DND-41 (cell line): ENCODE measurements around the gene PRKCB.
"Not testable (repeated sequence)": the region's sequence is repeated elsewhere in the genome, so short reads cannot be mapped to it uniquely, and the experiment has no call there.

Experiments
- ATAC-seq: fragments of 200-7000 bp; cut with Tn5 transposase; 3 replicates; pipeline ENCODE4 v1.9.1; 2021; ENCODE audit warnings: low read depth; ENCODE audit not compliant: insufficient read depth
- DNase-seq: peaks from one replicate; pipeline ENCODE4 v3.0.0-alpha.2; 2020
- H2AFZ ChIP-seq: 2 replicates; pipeline ENCODE4 v1.6.0; 2012; ENCODE audit warnings: low read depth, low read length
- H3K27ac ChIP-seq: 2 replicates; pipeline ENCODE4 v1.5.1; 2012; ENCODE audit warnings: low read length, inconsistent platforms
- H3K27me3 ChIP-seq: fragments of 200-600 bp; sonication (generic); 2 replicates; pipeline ENCODE4 v1.6.0; 2012; ENCODE audit warnings: low read length, mild to moderate bottlenecking, inconsistent platforms; ENCODE audit not compliant: insufficient read depth, poor library complexity
- H3K36me3 ChIP-seq: 2 replicates; pipeline ENCODE4 v1.5.1; 2012; ENCODE audit warnings: low read length, inconsistent platforms; ENCODE audit not compliant: insufficient read depth
- H3K4me1 ChIP-seq: 2 replicates; pipeline ENCODE4 v1.5.1; 2012; ENCODE audit warnings: mild to moderate bottlenecking, low read length; ENCODE audit not compliant: insufficient read depth
- H3K4me2 ChIP-seq: 2 replicates; pipeline ENCODE4 v1.6.0; 2012; ENCODE audit warnings: mild to moderate bottlenecking, moderate library complexity, low read length, inconsistent platforms; ENCODE audit not compliant: insufficient read depth
- H3K4me3 ChIP-seq, 2 experiments: fragments of 200-600 bp in 1 of 2; shearing (Covaris generic) in 1 of 2; 2 replicates each; pipeline ENCODE4 v1.5.1; 2012 to 2016; ENCODE audit warnings: inconsistent platforms in 2 of 2, low read length in 2 of 2, mild to moderate bottlenecking in 2 of 2, low read depth in 1 of 2, moderate library complexity in 1 of 2
- H3K79me2 ChIP-seq: 2 replicates; pipeline ENCODE4 v1.6.0; 2012; ENCODE audit warnings: low read length, inconsistent platforms; ENCODE audit not compliant: insufficient read depth
- H3K9ac ChIP-seq: 2 replicates; pipeline ENCODE4 v1.6.0; 2012; ENCODE audit warnings: low read depth, mild to moderate bottlenecking, inconsistent platforms, low read length, moderate library complexity
- H3K9me3 ChIP-seq: 2 replicates; pipeline ENCODE4 v1.5.1; 2012; ENCODE audit warnings: low read length, moderate library complexity, mild to moderate bottlenecking, inconsistent platforms; ENCODE audit not compliant: insufficient read depth, severe bottlenecking
- H4K20me1 ChIP-seq: 2 replicates; pipeline ENCODE4 v1.6.0; 2012; ENCODE audit warnings: low read length; ENCODE audit not compliant: insufficient read depth
- EZH2 ChIP-seq: IDR thresholded peaks from 3 replicates; pipeline ENCODE4 v1.6.1; 2012; ENCODE audit warnings: borderline replicate concordance, low read depth, mild to moderate bottlenecking, moderate library complexity, low read length, inconsistent platforms; ENCODE audit not compliant: severe bottlenecking
- TF ChIP-seq, protein P1 (sequence below): IDR thresholded peaks from 2 replicates; pipeline ENCODE4 v1.5.1; 2012; ENCODE audit warnings: borderline replicate concordance, low read length, moderate library complexity, mild to moderate bottlenecking; ENCODE audit not compliant: poor library complexity, severe bottlenecking; ENCODE audit errors: extremely low read depth

Gene PRKCB

DNA sequence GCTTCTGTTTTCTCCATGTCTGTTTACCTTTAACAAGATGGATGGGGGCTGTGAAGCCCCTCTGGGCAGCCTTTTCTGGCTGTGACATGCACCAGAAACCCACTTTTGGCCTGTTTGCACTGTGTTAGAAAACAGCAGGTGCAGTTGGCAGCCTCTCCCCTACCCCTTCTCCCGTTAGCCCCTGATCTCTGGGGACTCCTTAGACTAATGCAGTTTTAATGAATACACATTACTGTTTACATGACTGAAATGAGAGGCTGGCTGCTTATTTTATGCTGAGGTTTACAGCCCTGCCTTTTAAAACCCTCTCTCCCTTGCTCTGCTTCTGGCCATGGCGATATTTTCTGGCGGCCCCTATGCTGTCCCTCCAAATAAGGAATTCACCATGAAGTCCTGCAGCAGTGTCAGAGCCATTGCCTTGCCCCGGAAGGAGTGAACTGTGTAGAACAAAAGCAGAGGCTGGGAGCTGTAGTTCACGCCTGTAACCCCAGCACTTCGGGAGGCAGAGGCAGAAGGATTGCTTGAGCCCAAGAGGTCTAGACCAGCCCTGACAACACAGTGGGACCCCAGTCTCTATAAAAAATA lies 79.3 kb downstream of the PRKCB start:
- peaks cover 42% of the 10 kb centered on the region for H3K79me2 ChIP-seq
- ATAC-seq: peak; percentile 84
- H3K4me3 ChIP-seq: no peak overlapping the region
- H4K20me1 ChIP-seq: no peaks in the 10 kb centered on the region
- H3K9me3 ChIP-seq: no peaks in the 10 kb centered on the region
- H3K4me2 ChIP-seq: peak overlapping the region; percentile 30; the same call in 1 of the 2 replicates
- no peaks in the 10 kb centered on the region for H3K27me3 ChIP-seq
- peaks cover 28% of the 10 kb centered on the region for H3K4me1 ChIP-seq
- H3K27ac ChIP-seq: peak overlapping the region; percentile 77
- H3K36me3 ChIP-seq: no peaks in the 10 kb centered on the region
- H2AFZ ChIP-seq: no peak overlapping the region
- peak overlapping the region; percentile 25 for H3K9ac ChIP-seq
- TF ChIP-seq, protein P1, sequence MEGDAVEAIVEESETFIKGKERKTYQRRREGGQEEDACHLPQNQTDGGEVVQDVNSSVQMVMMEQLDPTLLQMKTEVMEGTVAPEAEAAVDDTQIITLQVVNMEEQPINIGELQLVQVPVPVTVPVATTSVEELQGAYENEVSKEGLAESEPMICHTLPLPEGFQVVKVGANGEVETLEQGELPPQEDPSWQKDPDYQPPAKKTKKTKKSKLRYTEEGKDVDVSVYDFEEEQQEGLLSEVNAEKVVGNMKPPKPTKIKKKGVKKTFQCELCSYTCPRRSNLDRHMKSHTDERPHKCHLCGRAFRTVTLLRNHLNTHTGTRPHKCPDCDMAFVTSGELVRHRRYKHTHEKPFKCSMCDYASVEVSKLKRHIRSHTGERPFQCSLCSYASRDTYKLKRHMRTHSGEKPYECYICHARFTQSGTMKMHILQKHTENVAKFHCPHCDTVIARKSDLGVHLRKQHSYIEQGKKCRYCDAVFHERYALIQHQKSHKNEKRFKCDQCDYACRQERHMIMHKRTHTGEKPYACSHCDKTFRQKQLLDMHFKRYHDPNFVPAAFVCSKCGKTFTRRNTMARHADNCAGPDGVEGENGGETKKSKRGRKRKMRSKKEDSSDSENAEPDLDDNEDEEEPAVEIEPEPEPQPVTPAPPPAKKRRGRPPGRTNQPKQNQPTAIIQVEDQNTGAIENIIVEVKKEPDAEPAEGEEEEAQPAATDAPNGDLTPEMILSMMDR: no peak
- no peak for TF ChIP-seq EZH2
- DNase-seq: peak; percentile 32

DNA sequence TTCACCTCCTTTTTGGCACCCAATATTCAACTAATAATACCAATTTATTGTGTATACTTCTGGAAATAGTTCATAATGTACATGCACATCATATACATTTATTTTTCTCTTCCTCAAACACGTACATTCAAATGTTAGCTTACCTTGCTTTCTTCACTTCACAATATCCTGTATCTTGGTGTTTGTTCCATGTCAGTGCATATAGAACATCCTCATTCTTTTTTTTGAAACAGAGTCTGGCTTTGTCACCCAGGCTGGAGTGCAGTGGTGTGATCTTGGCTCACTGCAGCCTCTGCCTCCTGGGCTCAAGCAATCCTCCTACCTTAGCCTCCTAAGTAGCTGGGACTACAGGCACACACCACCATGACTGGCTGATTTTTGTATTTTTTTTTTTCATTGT lies 80.8 kb downstream of the PRKCB start:
- not testable (repeated sequence) for ATAC-seq, H3K27ac ChIP-seq, H2AFZ ChIP-seq, H3K4me3 ChIP-seq, H3K27me3 ChIP-seq, H3K36me3 ChIP-seq, DNase-seq, H4K20me1 ChIP-seq, H3K9ac ChIP-seq, H3K9me3 ChIP-seq, H3K4me2 ChIP-seq
- peaks cover 36% of the 10 kb centered on the region for H3K79me2 ChIP-seq
- H3K4me1 ChIP-seq: peaks cover 28% of the 10 kb centered on the region

DNA sequence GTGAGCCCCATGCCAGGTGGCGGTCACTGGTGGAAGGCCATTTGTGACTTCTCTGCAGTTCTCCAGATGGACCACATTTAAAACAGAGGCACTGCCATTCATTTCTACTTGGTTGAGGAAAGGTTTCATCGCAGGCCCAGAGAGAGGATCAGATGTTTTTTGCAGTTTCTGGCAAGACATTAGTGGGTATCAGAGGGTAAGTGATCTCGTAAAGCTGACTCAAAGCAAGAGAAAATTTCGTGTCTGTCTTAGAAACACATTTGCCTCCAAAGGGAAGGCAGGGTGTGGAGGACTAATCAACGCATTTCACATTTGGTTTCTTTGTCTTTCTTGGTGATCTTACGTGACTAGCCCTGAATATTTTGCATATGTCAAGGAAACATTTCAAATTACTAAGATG lies 81.8 kb downstream of the PRKCB start:
- H3K79me2 ChIP-seq: peaks cover 40% of the 10 kb centered on the region
- 0 out of 2 replicates have a peak overlapping the region, but pooled peaks have one; percentile 19 for H3K27ac ChIP-seq

DNA sequence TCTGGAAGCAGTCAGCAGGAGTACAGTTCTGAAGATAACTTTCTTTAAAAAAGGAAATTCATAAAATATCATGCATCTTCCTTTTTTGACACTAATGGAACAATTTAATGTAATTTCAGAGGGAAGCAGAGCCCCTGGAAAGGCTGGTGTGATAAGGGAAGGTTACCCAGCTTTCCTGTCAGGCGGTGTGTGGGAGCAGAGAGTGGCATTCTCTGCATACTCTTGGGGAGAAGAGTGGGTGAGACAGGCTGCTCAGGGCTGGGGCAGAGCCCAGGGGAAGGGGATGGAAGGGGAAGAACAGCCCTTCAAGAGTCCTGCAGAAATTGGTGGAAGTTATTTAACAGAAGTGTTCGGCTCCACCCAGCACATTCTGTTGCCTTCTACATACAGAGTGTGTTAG lies 84.7 kb downstream of the PRKCB start:
- H3K79me2 ChIP-seq: peaks cover 39% of the 10 kb centered on the region
- ATAC-seq (no peak), DNase-seq (no peak)

More for the DNA sequence above, 81.8 kb downstream of the PRKCB start:
- H2AFZ ChIP-seq: no peak overlapping the region
- no peaks in the 10 kb centered on the region for H4K20me1 ChIP-seq
- H3K36me3 ChIP-seq: no peaks in the 10 kb centered on the region
- ATAC-seq (no peak), DNase-seq (no peak)
- H3K9me3 ChIP-seq: no peaks in the 10 kb centered on the region
- peaks cover 28% of the 10 kb centered on the region for H3K4me1 ChIP-seq
- H3K4me2 ChIP-seq: no peak overlapping the region
- no peak overlapping the region for H3K9ac ChIP-seq
- H3K27me3 ChIP-seq: no peaks in the 10 kb centered on the region
- no peak overlapping the region for H3K4me3 ChIP-seq
- TF ChIP-seq, protein P1: no peak
- TF ChIP-seq EZH2: no peak

More for the DNA sequence above, 84.7 kb downstream of the PRKCB start:
- Histone ChIP-seq H2AFZ (no peak overlapping the region), H3K9me3 (no peaks in the 10 kb centered on the region), H3K4me1 (peaks cover 3% of the 10 kb centered on the region), H3K27me3 (no peaks in the 10 kb centered on the region), H3K4me3 (no peak overlapping the region), H4K20me1 (no peaks in the 10 kb centered on the region), H3K36me3 (peaks cover 5% of the 10 kb centered on the region; the same call in 1 of the 2 replicates), H3K9ac (no peak overlapping the region), H3K27ac (no peak overlapping the region), H3K4me2 (no peak overlapping the region)
- TF ChIP-seq, protein P1: no peak
- TF ChIP-seq EZH2: no peak
